H1 (cell line): Measurements from ENCODE around the gene GIPC1. TPM values are rescaled to one million over a fixed set of nuclear protein-coding genes. Genes with fewer than 3 reads are reported as not detected.

ENCODE experiments used
- CTCF ChIA-PET: fragments of 300-600 bp; sonication (Branson Sonifier 250); formaldehyde crosslinking; loops from one replicate; lab custom pipeline; 2021; ENCODE audit not compliant: partially characterized antibody; lab: Charles Lee
- POLR2A ChIA-PET: fragments of 300-600 bp; sonication (Branson Sonifier 250); formaldehyde crosslinking; loops from one replicate; lab custom pipeline; 2021; ENCODE audit warnings: inconsistent platforms; ENCODE audit not compliant: partially characterized antibody; lab: Charles Lee
- DNase-seq, 2 experiments: peaks; one replicate each; pipeline versions ENCODE4 v3.0.0 to v3.0.0-alpha.2; 2010 to 2022; ENCODE audit warnings: low spot score in 2 of 2, low read depth in 1 of 2, mixed read lengths in 1 of 2
- FAIRE-seq: peaks from 2 replicates; lab custom pipeline; 2011; peaks lifted over from hg19 to GRCh38; lab: Jason Lieb, UNC
- H2AFZ ChIP-seq: 2 replicates; pipeline ENCODE4 v1.8.1; 2012; ENCODE audit warnings: low read length, inconsistent platforms
- H2AK5ac ChIP-seq: 2 replicates; pipeline ENCODE4 v1.6.1; 2013; ENCODE audit warnings: low read depth, low read length
- H2BK120ac ChIP-seq: replicated peaks from 2 replicates; pipeline ENCODE3; 2013; ENCODE audit warnings: low read depth, low read length, inconsistent platforms
- H2BK12ac ChIP-seq: 2 replicates; pipeline ENCODE4 v1.6.1; 2013; ENCODE audit warnings: low read depth, low read length
- H2BK15ac ChIP-seq: 2 replicates; pipeline ENCODE4 v1.6.1; 2013; ENCODE audit warnings: low read length
- H2BK20ac ChIP-seq: 2 replicates; pipeline ENCODE4 v1.6.1; 2013; ENCODE audit warnings: low read length
- H2BK5ac ChIP-seq: 2 replicates; pipeline ENCODE4 v1.6.1; 2013; ENCODE audit warnings: low read depth, low read length
- H3K14ac ChIP-seq: 2 replicates; pipeline ENCODE4 v1.6.1; 2013; ENCODE audit warnings: inconsistent platforms; ENCODE audit not compliant: insufficient read length
- H3K18ac ChIP-seq: 2 replicates; pipeline ENCODE4 v1.6.1; 2013; ENCODE audit warnings: low read length; ENCODE audit errors: extremely low read depth
- H3K23ac ChIP-seq: 2 replicates; pipeline ENCODE4 v1.6.1; 2013; ENCODE audit warnings: inconsistent platforms; ENCODE audit not compliant: insufficient read length
- H3K23me2 ChIP-seq: 2 replicates; pipeline ENCODE4 v1.6.1; 2013; ENCODE audit warnings: low read depth, low read length
- H3K27ac ChIP-seq: 2 replicates; pipeline ENCODE4 v1.6.1; 2011; ENCODE audit warnings: low read depth, low read length, inconsistent platforms
- H3K27me3 ChIP-seq, 4 experiments: replicated peaks in 1 of 4; 1 replicate in 1 of 4; 2 replicates in 3 of 4; pipeline versions ENCODE4 v1.6.1 to v1.8.1; 2011 to 2013; ENCODE audit warnings: low read length in 3 of 4, mild to moderate bottlenecking in 3 of 4, inconsistent platforms in 2 of 4, mixed read lengths in 2 of 4, moderate library complexity in 1 of 4; ENCODE audit not compliant: control insufficient read depth in 3 of 4, insufficient read depth in 3 of 4; ENCODE audit errors: extremely low read depth in 1 of 4
- H3K36me3 ChIP-seq, 4 experiments: 2 replicates each; pipeline versions ENCODE4 v1.6.1 to v1.8.1; 2011 to 2013; ENCODE audit warnings: mild to moderate bottlenecking in 4 of 4, low read length in 3 of 4, moderate library complexity in 2 of 4, control low read depth in 1 of 4, inconsistent platforms in 1 of 4; ENCODE audit not compliant: insufficient read depth in 4 of 4, control insufficient read depth in 2 of 4
- H3K4ac ChIP-seq: replicated peaks from 2 replicates; pipeline ENCODE3; 2013; ENCODE audit warnings: low read length, low read depth, mixed read lengths, inconsistent platforms; ENCODE audit not compliant: insufficient read length
- H3K4me1 ChIP-seq, 4 experiments: replicated peaks in 1 of 4; 1 replicate in 1 of 4; 2 replicates in 3 of 4; pipeline versions ENCODE4 v1.6.1 to v1.8.1; 2011 to 2013; ENCODE audit warnings: low read length in 3 of 4, inconsistent platforms in 2 of 4, mixed read lengths in 1 of 4; ENCODE audit not compliant: insufficient read depth in 4 of 4, control insufficient read depth in 3 of 4
- H3K4me2 ChIP-seq, 2 experiments: 2 replicates each; pipeline versions ENCODE4 v1.6.1 to v1.8.1; 2011 to 2013; ENCODE audit warnings: low read depth in 2 of 2, low read length in 2 of 2, control low read depth in 1 of 2, inconsistent platforms in 1 of 2, mild to moderate bottlenecking in 1 of 2; ENCODE audit not compliant: insufficient read depth in 1 of 2
- H3K4me3 ChIP-seq, 4 experiments: fragments of 200-600, 300-600 bp in 1 of 4; sonication (generic), shearing (Covaris generic), sonication (Bioruptor Twin) in 1 of 4; 2 replicates each; pipeline versions ENCODE4 v1.5.1 to v1.8.1; 2011 to 2016; ENCODE audit warnings: low read length in 4 of 4, low read depth in 3 of 4, control low read depth in 2 of 4, inconsistent platforms in 2 of 4, mild to moderate bottlenecking in 2 of 4, mixed read lengths in 1 of 4, moderate library complexity in 1 of 4; ENCODE audit not compliant: insufficient read depth in 2 of 4; ENCODE audit errors: extremely low read depth in 1 of 4
- H3K56ac ChIP-seq: replicated peaks from 2 replicates; pipeline ENCODE3; 2013; ENCODE audit warnings: low read depth, mild to moderate bottlenecking, mixed read lengths, low read length, inconsistent platforms; ENCODE audit not compliant: insufficient read length
- H3K79me1 ChIP-seq: 2 replicates; pipeline ENCODE4 v1.6.1; 2013; ENCODE audit warnings: low read depth, low read length, control low read depth
- H3K79me2 ChIP-seq, 2 experiments: 2 replicates each; pipeline versions ENCODE4 v1.6.1 to v1.8.1; 2012 to 2013; ENCODE audit warnings: low read length in 2 of 2, mild to moderate bottlenecking in 2 of 2, inconsistent platforms in 1 of 2; ENCODE audit not compliant: insufficient read depth in 2 of 2, control insufficient read depth in 1 of 2
- H3K9ac ChIP-seq, 4 experiments: replicated peaks in 1 of 4; 1 replicate in 1 of 4; 2 replicates in 3 of 4; pipeline versions ENCODE4 v1.6.1 to v1.8.1; 2011 to 2013; ENCODE audit warnings: low read depth in 3 of 4, low read length in 3 of 4, control low read depth in 2 of 4, mild to moderate bottlenecking in 2 of 4, moderate library complexity in 2 of 4, inconsistent platforms in 1 of 4; ENCODE audit errors: extremely low read depth in 1 of 4
- H3K9me3 ChIP-seq, 2 experiments: 2 replicates each; pipeline versions ENCODE4 v1.6.1 to v1.8.1; 2012 to 2013; ENCODE audit warnings: mild to moderate bottlenecking in 2 of 2, moderate library complexity in 2 of 2, control low read depth in 1 of 2, inconsistent platforms in 1 of 2, low read depth in 1 of 2, low read length in 1 of 2, mixed read lengths in 1 of 2; ENCODE audit not compliant: insufficient read depth in 2 of 2
- H4K20me1 ChIP-seq, 2 experiments: replicated peaks in 1 of 2; 2 replicates each; pipeline versions ENCODE3 to v1.8.1; 2011 to 2013; ENCODE audit warnings: inconsistent platforms in 2 of 2, low read length in 2 of 2, mild to moderate bottlenecking in 1 of 2; ENCODE audit not compliant: insufficient read depth in 2 of 2, control insufficient read depth in 1 of 2
- H4K5ac ChIP-seq: 2 replicates; pipeline ENCODE4 v1.6.1; 2013; ENCODE audit warnings: low read length, low read depth, mixed read lengths, inconsistent platforms; ENCODE audit not compliant: insufficient read length
- H4K8ac ChIP-seq: 2 replicates; pipeline ENCODE4 v1.8.0; 2013; ENCODE audit warnings: mild to moderate bottlenecking, moderate library complexity, low read length, inconsistent platforms; ENCODE audit not compliant: insufficient read depth; ENCODE audit errors: extremely low read depth
- H4K91ac ChIP-seq: replicated peaks from 2 replicates; pipeline ENCODE3; 2013; ENCODE audit warnings: low read length, mixed read lengths, inconsistent platforms; ENCODE audit not compliant: insufficient read length
- CBX5 ChIP-seq: fragments of 300-800, 300-1000 bp; sonication (generic); IDR thresholded peaks from 2 replicates; pipeline ENCODE4 v1.7.1; 2016; ENCODE audit warnings: antibody characterized with exemption, low read length, low read depth
- CTBP2 ChIP-seq: IDR thresholded peaks from 2 replicates; pipeline ENCODE4 v1.7.0; 2011; ENCODE audit warnings: borderline replicate concordance, mild to moderate bottlenecking, moderate library complexity, mixed read lengths, low read length; ENCODE audit not compliant: insufficient read depth, insufficient read length
- CTCF ChIP-seq, 3 experiments: IDR thresholded peaks; 1 replicate in 2 of 3; 2 replicates in 1 of 3; pipeline versions ENCODE4 v1.5.1 to v1.6.1; 2011; ENCODE audit warnings: low read length in 3 of 3, mild to moderate bottlenecking in 3 of 3, inconsistent platforms in 2 of 3, low read depth in 1 of 3, moderate library complexity in 1 of 3; ENCODE audit not compliant: insufficient read depth in 1 of 3; ENCODE audit errors: control extremely low read depth in 1 of 3
- EZH2 ChIP-seq: fragments of 200-600 bp; sonication (generic); IDR thresholded peaks from 2 replicates; pipeline ENCODE4 v1.7.1; 2012; ENCODE audit warnings: low read depth, mild to moderate bottlenecking, moderate library complexity, low read length, inconsistent platforms; ENCODE audit not compliant: severe bottlenecking
- HDAC2 ChIP-seq, 2 experiments: fragments of 300-600 bp in 1 of 2; sonication (generic) in 1 of 2; IDR thresholded peaks; 2 replicates each; pipeline ENCODE4 v1.6.1; 2011 to 2012; ENCODE audit warnings: low read depth in 2 of 2, low read length in 2 of 2, mild to moderate bottlenecking in 2 of 2, moderate library complexity in 2 of 2, borderline replicate concordance in 1 of 2, inconsistent platforms in 1 of 2
- MAFK ChIP-seq: IDR thresholded peaks from 2 replicates; pipeline ENCODE4 v1.6.1; 2012; ENCODE audit warnings: low read depth, mild to moderate bottlenecking, improper control_type of control experiment, low read length
- NANOG ChIP-seq: IDR thresholded peaks from 2 replicates; pipeline ENCODE4 v1.6.1; 2011; ENCODE audit warnings: low read length, low read depth, mild to moderate bottlenecking, inconsistent platforms; ENCODE audit not compliant: insufficient read depth, poor library complexity, severe bottlenecking
- RFX5 ChIP-seq: IDR thresholded peaks from 2 replicates; pipeline ENCODE4 v1.6.1; 2011; ENCODE audit warnings: low read depth, low read length, improper control_type of control experiment, borderline replicate concordance
- SAP30 ChIP-seq: fragments of 300-600 bp; sonication (generic); IDR thresholded peaks from 2 replicates; pipeline ENCODE4 v1.7.1; 2012; ENCODE audit warnings: low read length, moderate library complexity, mild to moderate bottlenecking, inconsistent platforms; ENCODE audit not compliant: insufficient read depth, insufficient replicate concordance
- SP2 ChIP-seq: IDR thresholded peaks from 2 replicates; pipeline ENCODE4 v1.6.1; 2012; ENCODE audit warnings: mild to moderate bottlenecking, low read length, inconsistent platforms
- WGBS, 2 experiments: shearing (Covaris generic) in 1 of 2; methylation state at CpG; one replicate each; pipeline versions ENCODE4 v1.1.6 to v1.1.7; 2013 to 2015; ENCODE audit warnings: low lambda C conversion rate in 2 of 2, mixed read lengths in 2 of 2, inconsistent platforms in 1 of 2, low coverage in 1 of 2, missing lambda C conversion rate in 1 of 2; ENCODE audit not compliant: insufficient replicate concordance in 2 of 2, insufficient coverage in 1 of 2, insufficient read length in 1 of 2; ENCODE audit errors: extremely low coverage in 1 of 2, missing lambda C conversion rate in 1 of 2; 5-methylcytosine and 5-hydroxymethylcytosine counted together
- polyA plus RNA-seq, 7 experiments: library from polyadenylated mRNA; depleted of rRNA in 3 of 7; stranded (reverse) in 5 of 7; unstranded in 2 of 7; fragments of >200 nt in 5 of 7; fragments of 200-250 nt in 2 of 7; gene quantifications; 1 replicate in 5 of 7; 2 replicates in 1 of 7; 4 replicates in 1 of 7; pipeline versions ENCODE4 v1.2.1 to v1.2.3, GENCODE V29; 2011 to 2013; ENCODE audit warnings: missing spikeins in 2 of 7, mixed read lengths in 2 of 7
- total RNA-seq: library from RNA; stranded (reverse); fragmentation: NEBNext Ultra II Directional; extraction: Animal tissue kit (Norgen Biotek cat#: 25700); gene quantifications from 2 replicates; pipeline ENCODE4 v1.2.1, GENCODE V29; 2021

Gene GIPC1
- total and polyA plus RNA-seq, 2 of the 8 experiments (the other 6 are each of a cell fraction or from before 2014, with no cell fraction given), result 65.6 to 72.0 TPM

GRCh38 chr19:14545716-14546082 lies 49.8 kb upstream of the GIPC1 start:
- Histone ChIP-seq H3K4me2 (no peak overlapping the region), H3K36me3 (no peaks in the 10 kb centered on the region), H4K20me1 (peaks cover 5 to 14% of the 10 kb centered on the region in 2 experiments), H2BK12ac (no peak overlapping the region), H2BK15ac (no peak overlapping the region), H4K5ac (no peak overlapping the region), H4K8ac (no peak overlapping the region), H3K79me2 (peaks cover 0 to 26% of the 10 kb centered on the region in 2 experiments; a peak in 1 of 4 replicates), H3K9me3 (no peaks in the 10 kb centered on the region), H3K27ac (no peak overlapping the region), H3K79me1 (peaks cover 17% of the 10 kb centered on the region), H3K56ac (no peak overlapping the region), H3K4ac (no peak overlapping the region), H4K91ac (no peak overlapping the region), H3K4me1 (peaks cover 0 to 3% (median 1%) of the 10 kb centered on the region in 4 experiments; a peak in 3 of 7 replicates), H3K23me2 (no peaks in the 10 kb centered on the region), H2BK20ac (no peak overlapping the region), H3K9ac (no peak overlapping the region), H3K4me3 (no peak overlapping the region), H3K14ac (no peak overlapping the region), H3K27me3 (no peaks in the 10 kb centered on the region; a peak in 1 of 7 replicates), H2BK5ac (no peak overlapping the region; the same call in 1 of the 2 replicates), H2BK120ac (no peak overlapping the region), H3K18ac (no peak overlapping the region), H2AK5ac (no peak overlapping the region), H3K23ac (no peak overlapping the region), H2AFZ (no peak overlapping the region)
- 93% methylated on average over 9 of the region's 9 CpGs; no CpG with 5 or more reads in 1 of the 2 experiments for WGBS, 2 experiments
- POLR2A ChIA-PET, result interaction anchor here (1.5 to 1.6 kb wide), 2 partner anchors 9 to 28 kb away, joined by 3 to 5 read pairs; no protein-coding TSS in a partner anchor
- no peak for FAIRE-seq
- CTCF ChIA-PET, result interaction anchor here (0.6 to 1.1 kb wide), 2 partner anchors 8 to 96 kb away, joined by 3 read pairs; no protein-coding TSS in a partner anchor
- DNase-seq, result no peak
- no peak for TF ChIP-seq EZH2
- no peak for TF ChIP-seq RFX5
- no peak for TF ChIP-seq CTCF (IDR thresholded peaks at IDR 0.05; ENCODE audit: control extremely low read depth in 1 of 3, insufficient read depth in 1 of 3, low read depth in 1 of 3, low read length in 3 of 3)
- no peak for TF ChIP-seq SP2
- TF ChIP-seq CTBP2, result no peak
- no peak for TF ChIP-seq SAP30
- no peak for TF ChIP-seq HDAC2 (IDR thresholded peaks at IDR 0.05; ENCODE audit: borderline replicate concordance in 1 of 2, low read depth in 2 of 2, low read length in 2 of 2)
- TF ChIP-seq MAFK, result no peak
- TF ChIP-seq NANOG, result no peak
- TF ChIP-seq CBX5, result no peak
